Endothelial cell of umbilical vein (primary cell): ENCODE results near the gene ASAP2. TPM values are rescaled to one million over a fixed set of nuclear protein-coding genes. Genes with fewer than 3 reads are reported as not detected.

ENCODE experiments used
- BruUV-seq: library from RNA; stranded (reverse); fragments of 400-500 nt; replicated peaks from 2 replicates; lab custom pipeline; 2021; lab: Mats Ljungman, UMichigan
- CTCF ChIA-PET: fragments of 300-600, 350-600 bp; sonication (Branson Sonifier 250); formaldehyde crosslinking; loops from one replicate; lab custom pipeline; 2021; ENCODE audit warnings: antibody characterized with exemption, inconsistent platforms; lab: Charles Lee
- POLR2A ChIA-PET: fragments of 300-600, 350-600 bp; sonication (Branson Sonifier 250); formaldehyde crosslinking; loops from one replicate; lab custom pipeline; 2021; ENCODE audit warnings: antibody characterized with exemption, inconsistent platforms; lab: Charles Lee
- DNase-seq: peaks from one replicate; pipeline ENCODE4 v3.0.0-alpha.2; 2011; ENCODE audit warnings: low read depth, low spot score
- FAIRE-seq: peaks from 2 replicates; lab custom pipeline; 2011; peaks lifted over from hg19 to GRCh38; lab: Jason Lieb, UNC
- H2AFZ ChIP-seq: 2 replicates; pipeline ENCODE4 v1.6.0; 2012; ENCODE audit warnings: low read depth, low read length, control low read depth, inconsistent platforms
- H3K27ac ChIP-seq: 2 replicates; pipeline ENCODE4 v1.5.1; 2011; ENCODE audit warnings: low read depth, mild to moderate bottlenecking, control low read depth, low read length, moderate library complexity; ENCODE audit not compliant: insufficient read depth
- H3K27me3 ChIP-seq, 2 experiments: 2 replicates each; pipeline versions ENCODE4 v1.6.0 to v1.6.1; 2011; ENCODE audit warnings: low read length in 2 of 2, mixed read lengths in 1 of 2; ENCODE audit not compliant: control insufficient read depth in 2 of 2, insufficient read depth in 2 of 2
- H3K36me3 ChIP-seq, 2 experiments: 2 replicates in 1 of 2; 3 replicates in 1 of 2; pipeline ENCODE4 v1.5.1; 2011; ENCODE audit warnings: low read length in 2 of 2, mild to moderate bottlenecking in 1 of 2, moderate library complexity in 1 of 2; ENCODE audit not compliant: control insufficient read depth in 2 of 2, insufficient read depth in 2 of 2; ENCODE audit errors: extremely low read depth in 1 of 2
- H3K4me1 ChIP-seq: 3 replicates; pipeline ENCODE4 v1.5.1; 2011; ENCODE audit warnings: mild to moderate bottlenecking, low read length; ENCODE audit not compliant: control insufficient read depth, insufficient read depth; ENCODE audit errors: extremely low read depth
- H3K4me2 ChIP-seq: 2 replicates; pipeline ENCODE4 v1.6.1; 2011; ENCODE audit warnings: low read length, control low read depth, mixed read lengths; ENCODE audit not compliant: insufficient read depth
- H3K4me3 ChIP-seq, 3 experiments: fragments of 200-600 bp in 1 of 3; sonication (generic), shearing (Covaris generic) in 1 of 3; replicated peaks in 1 of 3; 2 replicates each; pipeline ENCODE4 v1.5.1; 2011 to 2016; ENCODE audit warnings: control low read depth in 3 of 3, low read length in 3 of 3, mild to moderate bottlenecking in 2 of 3, inconsistent platforms in 1 of 3, low read depth in 1 of 3, moderate library complexity in 1 of 3; ENCODE audit not compliant: insufficient read depth in 1 of 3
- H3K79me2 ChIP-seq: 2 replicates; pipeline ENCODE4 v1.6.0; 2012; ENCODE audit warnings: low read length, inconsistent platforms; ENCODE audit not compliant: control insufficient read depth, insufficient read depth
- H3K9ac ChIP-seq: replicated peaks from 2 replicates; pipeline ENCODE3; 2011; ENCODE audit warnings: low read length, control low read depth; ENCODE audit not compliant: insufficient read depth; ENCODE audit errors: extremely low read depth
- H3K9me1 ChIP-seq: replicated peaks from 3 replicates; pipeline ENCODE4 v1.6.0; 2011; ENCODE audit warnings: mild to moderate bottlenecking, low read length; ENCODE audit not compliant: control insufficient read depth, insufficient read depth; ENCODE audit errors: extremely low read depth
- H3K9me3 ChIP-seq: replicated peaks from 2 replicates; pipeline ENCODE4 v1.5.1; 2012; ENCODE audit warnings: low read length, inconsistent platforms; ENCODE audit not compliant: control insufficient read depth, insufficient read depth
- H4K20me1 ChIP-seq: replicated peaks from 2 replicates; pipeline ENCODE3; 2011; ENCODE audit warnings: mild to moderate bottlenecking, low read length; ENCODE audit not compliant: control insufficient read depth, insufficient read depth; ENCODE audit errors: extremely low read depth
- CTCF ChIP-seq, 2 donors: IDR thresholded peaks; 1 replicate in 1 of 2; 2 replicates in 1 of 2; pipeline ENCODE4 v1.5.1; 2011; ENCODE audit warnings: low read length in 2 of 2, mild to moderate bottlenecking in 2 of 2, moderate library complexity in 2 of 2, control low read depth in 1 of 2, inconsistent platforms in 1 of 2, low read depth in 1 of 2; ENCODE audit not compliant: insufficient read depth in 1 of 2; ENCODE audit errors: extremely low read depth in 1 of 2
- EZH2 ChIP-seq: IDR thresholded peaks from 2 replicates; pipeline ENCODE4 v1.6.1; 2012; ENCODE audit warnings: borderline replicate concordance, low read depth, mild to moderate bottlenecking, moderate library complexity, low read length, inconsistent platforms; ENCODE audit not compliant: severe bottlenecking
- FOS ChIP-seq: IDR thresholded peaks from 2 replicates; pipeline ENCODE4 v1.6.1; 2011; ENCODE audit warnings: mild to moderate bottlenecking, low read length, moderate library complexity, borderline replicate concordance; ENCODE audit not compliant: insufficient read depth
- GATA2 ChIP-seq: IDR thresholded peaks from 2 replicates; pipeline ENCODE4 v1.7.0; 2011; ENCODE audit warnings: low read depth, mild to moderate bottlenecking, moderate library complexity, mixed read lengths, low read length; ENCODE audit not compliant: insufficient read length, insufficient read depth
- JUN ChIP-seq: IDR thresholded peaks from 2 replicates; pipeline ENCODE4 v1.6.1; 2011; ENCODE audit warnings: borderline replicate concordance, low read depth; ENCODE audit not compliant: insufficient read length, insufficient read depth
- MAX ChIP-seq: IDR thresholded peaks from 2 replicates; pipeline ENCODE4 v1.6.1; 2011; ENCODE audit not compliant: insufficient read depth, insufficient read length
- MYC ChIP-seq: IDR thresholded peaks from one replicate; pipeline ENCODE4 v1.6.1; 2011; ENCODE audit warnings: mild to moderate bottlenecking, low read depth, low read length
- POLR2A ChIP-seq: IDR thresholded peaks from 2 replicates; pipeline ENCODE4 v1.6.1; 2012; ENCODE audit warnings: low read depth, mild to moderate bottlenecking, control low read depth, low read length
- POLR2AphosphoS5 ChIP-seq: IDR thresholded peaks from 2 replicates; pipeline ENCODE4 v1.6.1; 2012; ENCODE audit warnings: low read depth, mild to moderate bottlenecking, control low read depth, low read length, moderate library complexity; ENCODE audit not compliant: insufficient read depth
- dilution Hi-C: fragments of 300-500 bp; cut with MboI; formaldehyde crosslinking; loops from one replicate; pipeline ENCODE4 v1.15.0; 2019; ENCODE audit warnings: low sequenced_read_pairs; ENCODE audit not compliant: extremely low pct_ligation_motif_present
- intact Hi-C: fragments of 100-400 bp; cut with micrococcal nuclease; formaldehyde crosslinking; loops from one replicate; pipeline ENCODE4 v1.10.0; 2022
- polyA plus RNA-seq, 4 experiments: library from polyadenylated mRNA; depleted of rRNA in 3 of 4; stranded (reverse) in 3 of 4; unstranded in 1 of 4; fragments of >200 nt; gene quantifications; 2 replicates each; pipeline versions ENCODE4 v1.2.1 to v1.2.3, GENCODE V29; 2011 to 2012; ENCODE audit warnings: missing spikeins in 1 of 4
- total RNA-seq: library from RNA; stranded (reverse); gene quantifications from 2 replicates; pipeline ENCODE4 v1.2.3, GENCODE V29; 2021

Gene ASAP2
- total and polyA plus RNA-seq, 2 donors (not counting 3 experiments of a cell fraction or from before 2014, with no cell fraction given), result 31.1 to 79.2 TPM

DNA sequence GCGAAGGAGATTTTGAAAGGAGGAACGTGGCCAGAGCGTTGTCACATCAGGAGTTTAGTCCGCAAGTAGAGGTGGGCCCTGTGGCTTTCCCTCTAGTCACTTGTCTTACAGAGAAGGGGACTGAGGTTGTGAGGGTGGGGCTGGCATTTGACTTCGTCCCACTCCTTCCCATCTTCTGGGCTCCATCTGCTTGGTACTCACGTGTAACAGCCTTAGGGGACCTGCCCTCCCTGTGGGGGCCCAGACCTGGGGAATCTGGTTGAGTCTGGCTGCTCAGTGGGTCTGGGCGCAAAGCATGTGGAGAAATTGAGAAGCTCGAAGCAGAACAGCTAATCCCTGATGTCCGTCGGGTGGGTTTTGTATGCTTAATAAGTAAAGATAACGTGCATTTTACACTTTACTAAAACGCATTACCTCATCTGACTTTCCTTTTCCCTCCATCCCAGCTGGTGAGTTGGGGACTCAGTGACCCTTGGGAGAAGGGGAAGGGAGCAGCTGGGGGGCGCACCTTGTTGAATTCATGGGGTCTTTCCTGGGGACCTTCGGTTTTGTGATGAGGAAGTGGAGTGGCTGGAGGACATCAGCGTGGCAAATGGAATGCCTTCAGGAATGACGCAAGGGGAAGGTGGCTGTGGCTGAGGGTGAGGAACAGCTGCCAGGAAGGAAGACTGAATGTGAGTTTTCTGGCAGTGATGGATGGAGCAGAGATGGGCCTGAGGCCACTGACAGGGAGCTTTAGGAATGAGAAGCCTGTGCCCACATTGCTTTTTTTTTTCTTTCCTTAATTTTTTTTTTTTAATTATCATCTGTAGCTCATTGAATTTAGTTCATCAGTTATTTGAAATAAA, 44.8 kb downstream of the ASAP2 start:
- H4K20me1 ChIP-seq, result no peaks in the 10 kb centered on the region
- DNase-seq, result peak; percentile 81
- H3K27ac ChIP-seq, result peak overlapping the region; percentile 94
- ChIA-PET CTCF (interaction anchor here (0.6 to 6.5 kb wide), 8 partner anchors 9 to 59 kb away, joined by 3 to 65 read pairs (median 6); no protein-coding TSS in a partner anchor), POLR2A (interaction anchor here (0.6 to 2.6 kb wide), 4 partner anchors 16 to 224 kb away, joined by 3 to 6 read pairs (median 4); no protein-coding TSS in a partner anchor)
- H3K79me2 ChIP-seq, result peaks cover 88% of the 10 kb centered on the region
- H3K4me1 ChIP-seq, result peaks cover 61% of the 10 kb centered on the region
- BruUV-seq, result TSS peak; percentile 95
- H3K4me3 ChIP-seq, result no peak overlapping the region
- dilution Hi-C loops, result no loop called here
- intact Hi-C loops, result loop anchor here (1.0 kb wide), 4 partner anchors 9 to 45 kb away; partner anchors contain the start of gene ASAP2
- peak overlapping the region; percentile 57 for H3K9ac ChIP-seq
- peak overlapping the region; percentile 60 for H3K4me2 ChIP-seq
- FAIRE-seq, result peak; percentile 94
- no peak overlapping the region for H2AFZ ChIP-seq
- no peaks in the 10 kb centered on the region for H3K27me3 ChIP-seq
- TF ChIP-seq GATA2 (peak; percentile 35), FOS (peak; percentile 83), CTCF (IDR thresholded peaks at IDR 0.05; ENCODE audit: extremely low read depth in 1 of 2, insufficient read depth in 1 of 2, low read depth in 1 of 2, low read length in 2 of 2) (no peak), POLR2AphosphoS5 (peak; percentile 82), EZH2 (no peak), MAX (no peak), MYC (no peak), JUN (peak; percentile 47), POLR2A (peak; percentile 10)
- no peaks in the 10 kb centered on the region for H3K9me1 ChIP-seq
- no peaks in the 10 kb centered on the region for H3K9me3 ChIP-seq
- H3K36me3 ChIP-seq, result no peaks in the 10 kb centered on the region
